NCI-H69 (cell line): Measurements from ENCODE around the gene S100A7.
A peak's percentile ranks its signal among the peaks of the same experiment; 100 is the strongest.
"Not testable (repeated sequence)": the region's sequence is repeated elsewhere in the genome, so short reads cannot be mapped to it uniquely, and the experiment has no call there.

Experiments used
- DNase-seq: peaks from one replicate; lab custom pipeline; 2025; lab: John Stamatoyannopoulos, UW

S100A7 gene

GRCh38 chr1:153476491-153477093 is 16.1 kb upstream of the S100A7 start:
- DNase-seq, result no peak

GRCh38 chr1:153475282-153475681 is 14.8 kb upstream of the S100A7 start:
- DNase-seq, result no peak

GRCh38 chr1:153474347-153474746 is 13.9 kb upstream of the S100A7 start:
- no peak for DNase-seq

GRCh38 chr1:153470707-153471106 is 10.3 kb upstream of the S100A7 start:
- no peak for DNase-seq

- DNase-seq, result no peak
These were observed 6.5 kb upstream of the S100A7 start for GRCh38 chr1:153466908-153467307.

GRCh38 chr1:153465811-153466636 is 5.6 kb upstream of the S100A7 start:
- DNase-seq, result peak; percentile 39

GRCh38 chr1:153462741-153463140 is 2.3 kb upstream of the S100A7 start:
- DNase-seq, result not testable (repeated sequence)

GRCh38 chr1:153459655-153460054 is 796 bp downstream of the S100A7 start:
- DNase-seq, result no peak

- no peak for DNase-seq
These were observed 4.1 kb downstream of the S100A7 start for GRCh38 chr1:153456396-153456795.

- not testable (repeated sequence) for DNase-seq
These were observed 11.6 kb downstream of the S100A7 start for GRCh38 chr1:153448851-153449250.

GRCh38 chr1:153447498-153448170 is 12.8 kb downstream of the S100A7 start:
- DNase-seq, result no peak

GRCh38 chr1:153444078-153444477 is 16.4 kb downstream of the S100A7 start:
- DNase-seq, result no peak

GRCh38 chr1:153443486-153443885 is 17.0 kb downstream of the S100A7 start:
- no peak for DNase-seq

GRCh38 chr1:153441238-153441755 is 19.2 kb downstream of the S100A7 start:
- DNase-seq, result peak; percentile 82

- DNase-seq, result no peak
These were observed 21.2 kb downstream of the S100A7 start for GRCh38 chr1:153439273-153439672.

- no peak for DNase-seq
These were observed 21.9 kb downstream of the S100A7 start for GRCh38 chr1:153438599-153438998.

GRCh38 chr1:153437236-153437635 is 23.2 kb downstream of the S100A7 start:
- no peak for DNase-seq

GRCh38 chr1:153434746-153435455 is 25.6 kb downstream of the S100A7 start:
- DNase-seq, result no peak

GRCh38 chr1:153432874-153433681 is 27.4 kb downstream of the S100A7 start:
- DNase-seq, result no peak

- no peak for DNase-seq
These were observed 28.5 kb downstream of the S100A7 start for GRCh38 chr1:153431928-153432327.

GRCh38 chr1:153431427-153431826 is 29.0 kb downstream of the S100A7 start:
- DNase-seq, result no peak
